MM.1S (cell line): Measurements from ENCODE around the gene HCFC2.

Source experiments
- DNase-seq: peaks from one replicate; pipeline ENCODE4 v3.0.0-alpha.2; 2015
- H2AFZ ChIP-seq: fragments of 300-600 bp; sonication (generic); 2 replicates; pipeline ENCODE4 v1.6.0; 2016; ENCODE audit warnings: antibody characterized with exemption, low read length
- H3F3A ChIP-seq: fragments of 300-600 bp; sonication (generic); 2 replicates; pipeline ENCODE4 v1.6.1; 2016; ENCODE audit warnings: mild to moderate bottlenecking, antibody characterized with exemption, low read length, moderate library complexity, mixed read lengths; ENCODE audit not compliant: insufficient read depth
- H3K27ac ChIP-seq: fragments of 300-600 bp; sonication (generic); 2 replicates; pipeline ENCODE4 v1.5.1; 2016; ENCODE audit warnings: mild to moderate bottlenecking, low read length
- H3K27me3 ChIP-seq: fragments of 300-600 bp; sonication (generic); replicated peaks from 2 replicates; pipeline ENCODE4 v1.6.0; 2016; ENCODE audit warnings: low read length; ENCODE audit not compliant: insufficient read depth
- H3K36me3 ChIP-seq: fragments of 300-600 bp; sonication (generic); replicated peaks from 2 replicates; pipeline ENCODE4 v1.6.1; 2016; ENCODE audit warnings: mild to moderate bottlenecking, low read length, mixed read lengths; ENCODE audit not compliant: insufficient read depth
- H3K4me1 ChIP-seq: fragments of 300-600 bp; sonication (generic); 2 replicates; pipeline ENCODE4 v1.6.1; 2016; ENCODE audit warnings: low read length, mixed read lengths
- H3K4me2 ChIP-seq: fragments of 300-600 bp; sonication (generic); 2 replicates; pipeline ENCODE4 v1.6.0; 2016; ENCODE audit warnings: low read depth, low read length
- H3K4me3 ChIP-seq: fragments of 300-600 bp; sonication (generic); 2 replicates; pipeline ENCODE4 v1.5.1; 2016; ENCODE audit warnings: low read length, mixed read lengths
- H3K79me2 ChIP-seq: fragments of 300-600 bp; sonication (generic); 2 replicates; pipeline ENCODE4 v1.6.1; 2016; ENCODE audit warnings: mixed run types, low read length, mixed read lengths
- H3K9ac ChIP-seq: fragments of 300-600 bp; sonication (generic); 2 replicates; pipeline ENCODE4 v1.6.1; 2016; ENCODE audit warnings: low read length, mixed read lengths
- H3K9me2 ChIP-seq: fragments of 300-600 bp; sonication (generic); replicated peaks from 2 replicates; pipeline ENCODE4 v1.6.1; 2016; ENCODE audit warnings: mild to moderate bottlenecking, low read length, mixed read lengths; ENCODE audit not compliant: insufficient read depth
- H3K9me3 ChIP-seq: fragments of 300-600 bp; sonication (generic); replicated peaks from 2 replicates; pipeline ENCODE4 v1.6.1; 2016; ENCODE audit warnings: mild to moderate bottlenecking, low read length, mixed read lengths; ENCODE audit not compliant: insufficient read depth
- H4K20me1 ChIP-seq: fragments of 300-600 bp; sonication (generic); 2 replicates; pipeline ENCODE4 v1.6.1; 2016; ENCODE audit warnings: mild to moderate bottlenecking, low read length, moderate library complexity, mixed read lengths; ENCODE audit not compliant: insufficient read depth
- CTCF ChIP-seq: fragments of 300-600 bp; sonication (generic); IDR thresholded peaks from 2 replicates; pipeline ENCODE4 v1.5.1; 2016; ENCODE audit warnings: antibody characterized with exemption, low read length, mixed read lengths
- EZH2 ChIP-seq: fragments of 300-600 bp; sonication (generic); optimal IDR thresholded peaks from 2 replicates; pipeline ENCODE3; 2017; ENCODE audit warnings: low read depth, mild to moderate bottlenecking, antibody characterized with exemption, low read length, mixed read lengths
- EZH2phosphoT487 ChIP-seq: fragments of 300-600 bp; sonication (generic); IDR thresholded peaks from 2 replicates; pipeline ENCODE4 v1.6.1; 2018; ENCODE audit warnings: antibody characterized with exemption, low read length

Gene HCFC2

GRCh38 chr12:104058802-104059201 lies 5.5 kb upstream of the HCFC2 start:
- DNase-seq: no peak
- Histone ChIP-seq H3K27ac (no peak overlapping the region), H3K9me2 (no peaks in the 10 kb centered on the region), H4K20me1 (no peaks in the 10 kb centered on the region), H2AFZ (no peak overlapping the region), H3K9ac (no peak overlapping the region), H3K4me1 (peaks cover 8% of the 10 kb centered on the region), H3K9me3 (no peaks in the 10 kb centered on the region), H3K4me3 (no peak overlapping the region), H3K36me3 (no peaks in the 10 kb centered on the region), H3F3A (peaks cover 8% of the 10 kb centered on the region), H3K27me3 (no peaks in the 10 kb centered on the region), H3K4me2 (no peak overlapping the region), H3K79me2 (0 out of 2 replicates have a peak, but pooled peaks cover 2% of the 10 kb centered on the region)
- TF ChIP-seq EZH2phosphoT487: no peak
- TF ChIP-seq EZH2: no peak

GRCh38 chr12:104059963-104060362 lies 4.4 kb upstream of the HCFC2 start:
- no peaks in the 10 kb centered on the region for H3K9me2 ChIP-seq
- DNase-seq: no peak
- peaks cover 8% of the 10 kb centered on the region for H3K4me1 ChIP-seq
- H3K27me3 ChIP-seq: no peaks in the 10 kb centered on the region
- no peaks in the 10 kb centered on the region for H3K36me3 ChIP-seq
- no peak overlapping the region for H3K4me3 ChIP-seq
- H3F3A ChIP-seq: peaks cover 12% of the 10 kb centered on the region
- no peak overlapping the region for H3K4me2 ChIP-seq
- H3K9ac ChIP-seq: no peak overlapping the region
- H3K27ac ChIP-seq: no peak overlapping the region
- no peaks in the 10 kb centered on the region for H3K9me3 ChIP-seq
- no peaks in the 10 kb centered on the region for H4K20me1 ChIP-seq
- H2AFZ ChIP-seq: no peak overlapping the region
- no peak for TF ChIP-seq CTCF
- no peak for TF ChIP-seq EZH2phosphoT487
- no peak for TF ChIP-seq EZH2
- H3K79me2 ChIP-seq: peaks cover 7% of the 10 kb centered on the region

GRCh38 chr12:104060791-104061190 lies 3.5 kb upstream of the HCFC2 start:
- DNase-seq: no peak
- Histone ChIP-seq H3K4me2 (no peak overlapping the region), H4K20me1 (no peaks in the 10 kb centered on the region)

More at GRCh38 chr12:104060791-104061190, 3.5 kb upstream of the HCFC2 start:
- Histone ChIP-seq H3K36me3 (no peaks in the 10 kb centered on the region), H3K9me3 (no peaks in the 10 kb centered on the region), H2AFZ (no peak overlapping the region), H3F3A (peaks cover 12% of the 10 kb centered on the region), H3K4me3 (no peak overlapping the region), H3K9ac (no peak overlapping the region), H3K9me2 (no peaks in the 10 kb centered on the region), H3K4me1 (peaks cover 10% of the 10 kb centered on the region), H3K79me2 (peaks cover 16% of the 10 kb centered on the region), H3K27ac (no peak overlapping the region), H3K27me3 (no peaks in the 10 kb centered on the region)
- TF ChIP-seq EZH2phosphoT487 (no peak), CTCF (no peak), EZH2 (no peak)
